ENCODE results near the gene STH. TPM values are rescaled to one million over a fixed set of nuclear protein-coding genes. Genes with fewer than 3 reads are reported as not detected.

Gene STH
- total RNA-seq, 1 donor from 2014 or later: not detected

- no peak for DNase-seq
Observed at GRCh38 chr17:45968732-45969131, 30.3 kb upstream of the STH start.

- DNase-seq: no peak
Observed at GRCh38 chr17:45969726-45970125, 29.3 kb upstream of the STH start.

- DNase-seq: no peak
Observed at GRCh38 chr17:45970659-45971058, 28.4 kb upstream of the STH start.

- no peak for DNase-seq
Observed at GRCh38 chr17:45971698-45972141, 27.3 kb upstream of the STH start.

- no peak for DNase-seq
Observed at GRCh38 chr17:45972531-45972930, 26.5 kb upstream of the STH start.

GRCh38 chr17:45973099-45973780 is 25.8 kb upstream of the STH start:
- DNase-seq: no peak

- no peak for DNase-seq
Observed at GRCh38 chr17:45973946-45974859, 24.8 kb upstream of the STH start.

- no peak for DNase-seq
Observed at GRCh38 chr17:45974916-45975630, 24.0 kb upstream of the STH start.

- no peak for DNase-seq
Observed at GRCh38 chr17:45975640-45976295, 23.3 kb upstream of the STH start.

- DNase-seq: no peak
Observed at GRCh38 chr17:45976391-45976754, 22.7 kb upstream of the STH start.

- DNase-seq: no peak
Observed at GRCh38 chr17:45976755-45977505, 22.1 kb upstream of the STH start.

GRCh38 chr17:45977506-45977824 is 21.6 kb upstream of the STH start:
- no peak for DNase-seq

- DNase-seq: no peak
Observed at GRCh38 chr17:45977976-45978626, 20.9 kb upstream of the STH start.

GRCh38 chr17:45979137-45979536 is 19.9 kb upstream of the STH start:
- DNase-seq: no peak

GRCh38 chr17:45980855-45981254 is 18.2 kb upstream of the STH start:
- no peak for DNase-seq

GRCh38 chr17:45981306-45981705 is 17.7 kb upstream of the STH start:
- no peak for DNase-seq

- no peak for DNase-seq
Observed at GRCh38 chr17:45982791-45983613, 16.0 kb upstream of the STH start.

GRCh38 chr17:45983614-45984310 is 15.3 kb upstream of the STH start:
- no peak for DNase-seq

- DNase-seq: no peak
Observed at GRCh38 chr17:45984368-45984767, 14.7 kb upstream of the STH start.

GRCh38 chr17:45985447-45985846 is 13.6 kb upstream of the STH start:
- peak; percentile 38 for DNase-seq
